ENCODE results near the gene STAC. TPM values are rescaled to one million over a fixed set of nuclear protein-coding genes. Genes with fewer than 3 reads are reported as not detected.
"Not testable (repeated sequence)": the region's sequence is repeated elsewhere in the genome, so short reads cannot be mapped to it uniquely, and the experiment has no call there.

Gene STAC
- total RNA-seq, 1 donor, result 3.3 TPM

- Histone ChIP-seq H4K20me1 (ENCODE audit: insufficient read depth, low read length) (no peaks in the 10 kb centered on the region), H3K4me1 (ENCODE audit: insufficient read depth, low read length) (peaks cover 30% of the 10 kb centered on the region), H3K9me3 (ENCODE audit: low read depth, low read length) (no peaks in the 10 kb centered on the region), H2AFZ (ENCODE audit: low read length) (no peak overlapping the region), H3K36me3 (ENCODE audit: insufficient read depth, low read length) (no peaks in the 10 kb centered on the region), H3K27ac (ENCODE audit: low read depth, low read length) (peak overlapping the region; percentile 46), H3K4me2 (ENCODE audit: insufficient read depth, low read length) (peak overlapping the region; percentile 25), H3K79me2 (ENCODE audit: insufficient read depth, low read length) (no peaks in the 10 kb centered on the region), H3K27me3 (ENCODE audit: insufficient read depth, low read length) (no peaks in the 10 kb centered on the region), H3K4me3 (ENCODE audit: insufficient read depth, low read length) (no peak overlapping the region)
- TF ChIP-seq, protein P1, sequence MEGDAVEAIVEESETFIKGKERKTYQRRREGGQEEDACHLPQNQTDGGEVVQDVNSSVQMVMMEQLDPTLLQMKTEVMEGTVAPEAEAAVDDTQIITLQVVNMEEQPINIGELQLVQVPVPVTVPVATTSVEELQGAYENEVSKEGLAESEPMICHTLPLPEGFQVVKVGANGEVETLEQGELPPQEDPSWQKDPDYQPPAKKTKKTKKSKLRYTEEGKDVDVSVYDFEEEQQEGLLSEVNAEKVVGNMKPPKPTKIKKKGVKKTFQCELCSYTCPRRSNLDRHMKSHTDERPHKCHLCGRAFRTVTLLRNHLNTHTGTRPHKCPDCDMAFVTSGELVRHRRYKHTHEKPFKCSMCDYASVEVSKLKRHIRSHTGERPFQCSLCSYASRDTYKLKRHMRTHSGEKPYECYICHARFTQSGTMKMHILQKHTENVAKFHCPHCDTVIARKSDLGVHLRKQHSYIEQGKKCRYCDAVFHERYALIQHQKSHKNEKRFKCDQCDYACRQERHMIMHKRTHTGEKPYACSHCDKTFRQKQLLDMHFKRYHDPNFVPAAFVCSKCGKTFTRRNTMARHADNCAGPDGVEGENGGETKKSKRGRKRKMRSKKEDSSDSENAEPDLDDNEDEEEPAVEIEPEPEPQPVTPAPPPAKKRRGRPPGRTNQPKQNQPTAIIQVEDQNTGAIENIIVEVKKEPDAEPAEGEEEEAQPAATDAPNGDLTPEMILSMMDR (IDR thresholded peaks at IDR 0.05; ENCODE audit: extremely low read depth, low read depth, low read length), result no peak
- DNase-seq (ENCODE audit: insufficient read length, low spot score, missing footprints), result peak; percentile 76
Observed at GRCh38 chr3:36494461-36495109, 114.3 kb downstream of the STAC start.

DNA sequence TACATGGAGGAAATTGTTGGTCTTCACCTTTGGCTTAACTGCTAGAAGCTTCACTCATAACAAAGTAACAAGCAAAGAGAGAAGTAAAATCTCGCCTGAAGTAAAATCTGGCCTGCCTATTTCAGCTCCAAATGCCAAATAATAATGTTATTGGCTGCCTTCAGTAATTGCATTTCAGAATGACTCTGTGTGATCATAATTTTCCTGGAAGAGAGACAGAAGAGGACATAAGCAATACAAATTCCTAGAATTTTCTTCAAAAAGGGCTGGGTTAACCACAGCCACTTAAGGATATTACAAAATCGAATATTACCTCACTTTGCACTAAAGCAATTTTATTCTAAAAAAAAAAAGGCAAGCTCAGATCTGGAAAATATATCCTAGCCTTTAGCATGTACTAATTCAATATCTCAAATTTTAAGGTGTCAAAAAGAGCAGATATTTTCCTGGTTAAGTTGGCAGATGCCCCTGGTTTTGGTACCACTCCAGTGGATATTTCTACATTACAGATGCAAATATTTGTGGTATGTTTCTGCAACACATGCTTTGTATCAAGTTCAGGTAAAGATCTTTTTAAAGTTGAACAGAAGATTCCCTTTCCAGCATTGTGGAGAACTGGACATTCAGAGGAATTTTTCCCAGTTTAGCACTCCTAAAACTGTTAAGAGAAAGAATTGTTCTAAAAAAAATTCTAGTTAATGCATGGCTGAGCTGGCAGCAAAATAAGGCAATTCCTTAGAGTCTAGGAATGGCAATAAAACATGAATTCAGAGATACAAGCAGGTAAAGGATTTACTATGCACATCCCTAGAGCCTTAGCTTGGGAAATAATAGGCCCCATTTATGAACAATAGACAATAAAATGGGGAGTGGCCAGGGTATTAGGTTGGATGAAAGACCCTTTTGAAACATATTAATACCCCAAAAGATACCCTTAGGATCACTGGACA, 116.7 kb downstream of the STAC start:
- Histone ChIP-seq H3K4me2 (ENCODE audit: insufficient read depth, low read length) (peak overlapping the region; percentile 24), H3K36me3 (ENCODE audit: insufficient read depth, low read length) (no peaks in the 10 kb centered on the region), H2AFZ (ENCODE audit: low read length) (no peak overlapping the region), H3K4me3 (ENCODE audit: insufficient read depth, low read length) (no peak overlapping the region), H3K27ac (ENCODE audit: low read depth, low read length) (peak overlapping the region; percentile 61), H4K20me1 (ENCODE audit: insufficient read depth, low read length) (no peaks in the 10 kb centered on the region), H3K9me3 (ENCODE audit: low read depth, low read length) (no peaks in the 10 kb centered on the region), H3K27me3 (ENCODE audit: insufficient read depth, low read length) (no peaks in the 10 kb centered on the region), H3K4me1 (ENCODE audit: insufficient read depth, low read length) (peaks cover 30% of the 10 kb centered on the region), H3K79me2 (ENCODE audit: insufficient read depth, low read length) (no peaks in the 10 kb centered on the region)
- DNase-seq (ENCODE audit: insufficient read length, low spot score, missing footprints), result no peak
- TF ChIP-seq, protein P1 (IDR thresholded peaks at IDR 0.05; ENCODE audit: extremely low read depth, low read depth, low read length), result no peak

- not testable (repeated sequence) for H3K9me3 ChIP-seq (ENCODE audit: low read depth, low read length); H3K4me3 ChIP-seq (ENCODE audit: insufficient read depth, low read length); H3K27ac ChIP-seq (ENCODE audit: low read depth, low read length); H4K20me1 ChIP-seq (ENCODE audit: insufficient read depth, low read length); DNase-seq (ENCODE audit: insufficient read length, low spot score, missing footprints); H3K36me3 ChIP-seq (ENCODE audit: insufficient read depth, low read length); H3K4me2 ChIP-seq (ENCODE audit: insufficient read depth, low read length); H3K79me2 ChIP-seq (ENCODE audit: insufficient read depth, low read length); H3K27me3 ChIP-seq (ENCODE audit: insufficient read depth, low read length); H2AFZ ChIP-seq (ENCODE audit: low read length)
- peaks cover 21% of the 10 kb centered on the region for H3K4me1 ChIP-seq (ENCODE audit: insufficient read depth, low read length)
Observed at GRCh38 chr3:36500053-36500452, 119.7 kb downstream of the STAC start.

- no peaks in the 10 kb centered on the region for H3K79me2 ChIP-seq (ENCODE audit: insufficient read depth, low read length)
Observed at GRCh38 chr3:36501616-36502015, 121.3 kb downstream of the STAC start.

More at GRCh38 chr3:36501616-36502015, 121.3 kb downstream of the STAC start:
- no peak for DNase-seq (ENCODE audit: insufficient read length, low spot score, missing footprints)
- Histone ChIP-seq H3K27me3 (ENCODE audit: insufficient read depth, low read length) (no peaks in the 10 kb centered on the region), H4K20me1 (ENCODE audit: insufficient read depth, low read length) (no peaks in the 10 kb centered on the region), H2AFZ (ENCODE audit: low read length) (no peak overlapping the region), H3K4me1 (ENCODE audit: insufficient read depth, low read length) (peaks cover 6% of the 10 kb centered on the region), H3K36me3 (ENCODE audit: insufficient read depth, low read length) (no peaks in the 10 kb centered on the region), H3K9me3 (ENCODE audit: low read depth, low read length) (no peaks in the 10 kb centered on the region), H3K4me2 (ENCODE audit: insufficient read depth, low read length) (no peak overlapping the region), H3K4me3 (ENCODE audit: insufficient read depth, low read length) (no peak overlapping the region), H3K27ac (ENCODE audit: low read depth, low read length) (no peak overlapping the region)
- TF ChIP-seq, protein P1 (IDR thresholded peaks at IDR 0.05; ENCODE audit: extremely low read depth, low read depth, low read length), result no peak
